Activated CD4-positive, CD25-positive, alpha-beta regulatory T cell treated with anti-CD3 and anti-CD28 coated beads, Interleukin-2, amount 50 U/mL, for 72 hours (primary cell): Measurements from ENCODE around the gene MOCOS.
"Not testable (repeated sequence)": the region's sequence is repeated elsewhere in the genome, so short reads cannot be mapped to it uniquely, and the experiment has no call there.

Experiments used
- DNase-seq: peaks from one replicate; pipeline ENCODE4 v3.0.0; 2021

The MOCOS gene

DNA sequence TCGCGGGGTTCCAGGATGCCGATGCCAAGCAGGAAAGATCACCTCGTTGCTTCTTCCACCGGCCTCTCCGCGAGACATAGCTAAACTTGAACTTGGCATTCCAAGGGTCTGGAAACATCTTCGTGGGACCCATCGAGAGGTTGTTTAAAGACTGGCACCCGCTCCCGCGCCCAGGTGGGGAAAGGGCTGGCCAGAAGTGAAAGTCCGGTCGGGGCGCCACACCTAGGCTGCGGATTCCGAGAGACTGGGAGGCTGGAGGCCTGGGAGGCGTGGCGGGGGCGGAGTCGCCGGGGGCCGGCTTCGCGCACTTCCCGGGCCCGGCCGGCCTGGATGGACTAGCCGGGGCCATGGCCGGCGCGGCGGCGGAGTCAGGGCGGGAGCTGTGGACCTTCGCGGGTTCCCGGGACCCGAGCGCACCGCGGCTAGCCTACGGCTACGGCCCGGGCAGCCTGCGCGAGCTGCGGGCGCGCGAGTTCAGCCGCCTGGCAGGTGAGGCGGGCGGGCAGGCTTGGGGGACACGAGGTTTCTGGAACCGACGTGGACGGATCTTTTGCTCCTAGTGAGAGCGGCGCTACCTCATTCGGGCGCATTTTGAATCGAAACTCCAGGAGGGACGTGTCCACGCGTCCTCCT is at the start of gene MOCOS:
Gene MOCOS, plus strand, starts transcription at position 305 of the 633 bp plus-strand sequence. Its CDS starts 43 bp downstream, at position 348.
- peak; percentile 67 for DNase-seq

- no peak for DNase-seq
Observed at GRCh38 chr18:36139245-36139644, 48.1 kb upstream of the MOCOS start.

DNA sequence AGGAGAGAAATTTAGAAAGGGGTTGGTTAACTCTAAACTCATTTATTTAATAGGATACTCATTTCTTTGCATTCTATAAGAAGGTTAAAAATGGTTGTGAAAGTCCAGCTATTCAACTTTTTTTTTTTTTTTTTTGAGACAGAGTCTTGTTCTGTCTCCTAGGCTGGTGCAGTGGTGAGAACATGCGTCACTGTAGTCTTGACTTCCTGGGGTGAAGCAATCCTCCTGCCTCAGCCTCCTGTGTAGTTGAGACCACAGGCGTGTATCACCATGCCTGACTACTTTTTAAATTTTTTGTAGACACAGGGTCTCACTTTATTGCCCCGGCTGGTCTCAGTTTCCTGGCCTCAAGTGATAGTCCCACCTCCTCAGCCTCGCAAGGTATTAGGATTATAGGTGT is 45.7 kb upstream of the MOCOS start:
- DNase-seq: no peak

DNA sequence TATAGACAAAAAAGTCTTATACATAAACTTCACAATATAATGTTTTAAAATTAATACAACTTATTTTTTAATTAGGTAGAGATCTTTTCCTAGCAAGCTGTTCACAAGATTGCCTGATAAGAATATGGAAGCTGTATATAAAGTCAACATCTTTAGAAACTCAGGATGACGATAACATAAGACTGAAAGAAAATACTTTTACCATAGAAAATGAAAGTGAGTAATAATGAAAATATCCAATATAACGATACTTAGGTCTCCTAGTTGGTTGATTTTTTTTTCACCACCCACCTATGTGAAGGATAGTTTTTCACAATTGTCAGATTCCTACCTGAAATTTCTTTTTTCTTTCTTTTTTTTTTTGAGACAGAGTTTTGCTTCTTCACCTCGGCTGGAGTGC is 44.5 kb upstream of the MOCOS start:
- no peak for DNase-seq

- no peak for DNase-seq
Observed at GRCh38 chr18:36143391-36143790, 43.9 kb upstream of the MOCOS start.

- DNase-seq: no peak
Observed at GRCh38 chr18:36149514-36150289, 37.6 kb upstream of the MOCOS start.

GRCh38 chr18:36152781-36153180 is 34.5 kb upstream of the MOCOS start:
- no peak for DNase-seq

DNA sequence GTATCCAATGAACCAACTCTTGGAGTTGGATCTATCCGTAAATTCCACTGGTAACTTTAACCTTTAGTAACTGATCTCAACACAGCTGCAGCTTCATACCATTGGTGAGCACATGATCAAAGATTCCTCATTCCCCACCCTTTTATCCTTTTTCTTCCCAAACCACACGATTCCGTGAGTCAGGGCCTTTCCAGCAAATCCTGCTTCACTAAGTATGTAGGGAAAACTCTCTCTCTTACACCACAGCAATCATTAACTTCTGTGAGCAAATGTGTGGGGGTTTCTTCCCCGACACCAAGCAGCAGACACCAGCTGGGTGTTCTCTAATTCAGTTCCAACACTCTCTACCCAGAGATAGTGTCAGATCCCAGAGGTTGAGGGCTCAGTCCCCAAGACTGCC is 34.1 kb upstream of the MOCOS start:
- DNase-seq: no peak

- DNase-seq: no peak
Observed at GRCh38 chr18:36153771-36154170, 33.5 kb upstream of the MOCOS start.

DNA sequence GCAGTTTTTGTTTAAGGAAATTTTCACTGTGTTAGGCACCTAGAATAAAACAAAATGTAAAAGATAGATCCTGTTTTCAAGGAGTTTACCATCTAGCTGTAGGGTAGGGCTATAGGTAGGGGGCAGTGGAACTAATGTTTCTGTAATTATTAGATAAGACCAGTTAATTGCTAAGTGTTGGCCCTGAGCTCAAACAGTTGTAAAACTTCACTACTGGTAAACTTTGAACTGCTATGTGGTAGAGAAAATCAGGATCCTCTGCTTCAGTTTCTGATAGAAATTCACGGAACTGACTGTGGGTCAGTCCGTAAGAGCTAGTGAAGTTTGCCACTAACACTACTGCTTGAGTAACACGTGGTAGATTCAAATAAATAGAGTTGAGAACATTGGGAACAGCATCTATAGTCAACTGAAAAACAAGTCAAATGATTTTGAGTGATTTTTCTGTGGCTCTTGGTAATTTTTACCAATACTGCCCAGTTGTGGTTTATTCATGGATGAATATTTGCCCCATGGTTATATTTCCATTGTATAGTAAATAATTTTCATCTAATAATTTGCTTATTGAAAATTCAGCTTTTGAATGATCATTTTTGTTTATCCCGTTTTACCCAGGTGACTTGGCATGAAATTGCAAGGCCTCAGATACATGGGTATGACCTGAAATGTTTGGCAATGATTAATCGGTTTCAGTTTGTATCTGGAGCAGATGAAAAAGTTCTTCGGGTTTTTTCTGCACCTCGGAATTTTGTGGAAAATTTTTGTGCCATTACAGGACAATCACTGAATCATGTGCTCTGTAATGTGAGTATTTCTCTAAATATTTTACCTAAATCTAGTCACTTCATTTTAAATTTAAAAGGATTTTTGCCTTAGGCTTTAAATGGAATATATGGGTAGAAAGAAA is 31.2 kb upstream of the MOCOS start:
- DNase-seq: no peak

- DNase-seq: no peak
Observed at GRCh38 chr18:36157441-36157840, 29.9 kb upstream of the MOCOS start.

- DNase-seq: no peak
Observed at GRCh38 chr18:36158266-36158867, 28.9 kb upstream of the MOCOS start.

- no peak for DNase-seq
Observed at GRCh38 chr18:36160959-36161371, 26.3 kb upstream of the MOCOS start.

DNA sequence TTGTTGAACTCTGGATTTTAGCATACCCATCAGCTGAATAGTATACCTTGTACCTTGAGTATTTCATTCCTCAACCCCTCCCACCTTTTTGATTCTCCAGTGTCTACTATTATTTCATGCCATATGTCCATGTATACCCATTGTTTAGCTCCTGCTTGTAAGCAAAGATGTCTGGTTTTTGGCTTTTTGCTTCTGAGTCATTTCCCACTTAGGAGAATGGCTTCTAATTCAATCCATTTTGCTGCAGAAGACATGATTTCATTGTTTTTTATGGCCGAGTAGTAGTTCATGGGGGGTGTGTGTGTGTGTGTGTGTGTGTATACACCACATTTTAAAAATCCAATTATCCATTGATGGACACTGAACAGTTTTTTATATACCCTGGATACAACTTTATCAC is 24.3 kb upstream of the MOCOS start:
- DNase-seq: no peak

- no peak for DNase-seq
Observed at GRCh38 chr18:36167692-36168218, 19.5 kb upstream of the MOCOS start.

DNA sequence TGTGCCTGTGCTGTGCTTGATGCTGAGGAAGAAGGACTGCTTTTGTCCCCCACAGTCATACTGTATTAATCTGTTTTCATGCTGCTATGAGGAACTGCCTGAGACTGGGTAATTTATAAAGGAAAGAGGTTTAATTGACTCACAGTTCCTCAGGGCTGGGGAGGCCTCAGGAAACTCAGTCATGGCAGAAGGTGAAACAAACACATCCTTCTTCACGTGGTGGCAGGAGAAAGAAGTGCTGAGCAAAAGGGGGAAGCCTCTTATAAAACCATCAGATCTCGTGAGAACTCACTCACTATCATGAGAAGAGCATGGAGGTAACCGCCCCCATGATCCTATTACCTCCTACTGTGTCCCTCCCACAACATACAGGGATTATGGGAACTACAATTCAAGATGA is 19.0 kb upstream of the MOCOS start:
- not testable (repeated sequence) for DNase-seq

GRCh38 chr18:36169938-36170337 is 17.4 kb upstream of the MOCOS start:
- DNase-seq: no peak

- no peak for DNase-seq
Observed at GRCh38 chr18:36175481-36175880, 11.8 kb upstream of the MOCOS start.

- no peak for DNase-seq
Observed at GRCh38 chr18:36176177-36176584, 11.1 kb upstream of the MOCOS start.

DNA sequence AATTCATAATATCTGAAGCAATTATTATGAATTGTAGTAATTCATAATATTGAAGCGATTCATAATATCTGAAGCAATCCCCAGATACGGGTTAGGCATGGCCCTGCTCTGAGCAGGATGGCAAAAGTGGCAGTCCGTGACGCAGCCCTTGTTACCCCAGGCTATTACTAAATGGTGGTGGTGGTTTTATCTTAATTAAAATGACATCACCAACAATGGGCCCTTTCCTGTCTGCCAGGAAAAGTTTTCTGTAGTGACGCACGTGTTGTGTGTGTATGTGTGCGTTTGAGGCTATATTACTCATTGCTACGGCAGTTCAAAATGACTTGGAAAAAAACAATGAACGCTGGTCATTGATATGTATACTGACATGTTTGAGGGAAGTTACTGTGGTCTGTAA is 10.6 kb upstream of the MOCOS start:
- DNase-seq: no peak

- DNase-seq: no peak
Observed at GRCh38 chr18:36177913-36178312, 9.4 kb upstream of the MOCOS start.

DNA sequence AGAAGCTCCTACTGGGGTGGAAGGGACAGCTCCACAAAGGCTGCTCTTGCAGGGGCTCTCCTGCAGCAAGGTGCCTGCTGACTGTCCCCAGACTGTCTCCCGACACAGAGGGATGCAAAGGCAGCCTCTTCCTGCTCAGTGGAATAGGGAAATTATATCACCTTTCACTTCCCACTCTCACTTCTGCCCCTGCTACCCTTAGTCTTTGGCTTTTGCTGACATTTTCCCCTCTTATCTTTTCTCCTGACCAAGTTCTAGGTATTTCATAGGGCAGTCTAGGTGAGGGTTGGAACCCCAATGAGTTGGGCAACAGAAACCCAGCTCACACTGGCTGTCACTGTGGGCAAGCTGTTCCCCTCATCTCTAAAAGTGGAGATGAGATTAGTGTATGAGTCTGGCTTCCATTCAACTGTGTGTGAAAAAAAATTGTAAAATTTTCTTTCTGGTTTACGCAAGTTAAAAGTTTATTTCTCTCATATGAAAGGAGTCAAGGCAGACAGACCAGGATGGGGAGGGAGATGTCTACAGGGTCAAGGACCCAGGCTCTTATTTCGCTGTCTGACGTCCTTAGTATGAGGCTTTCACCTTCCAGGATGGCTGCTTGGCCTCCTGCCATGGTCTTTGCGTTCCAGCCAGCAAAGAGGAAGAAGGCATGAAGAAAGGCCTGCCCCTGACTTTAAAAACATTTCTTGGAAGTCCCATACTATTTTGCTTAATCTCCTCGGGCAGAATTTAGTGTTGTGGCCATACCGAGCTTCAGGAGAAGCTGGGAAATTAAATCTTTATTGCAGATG is 7.5 kb upstream of the MOCOS start:
- DNase-seq: no peak
